NCI-H2107 (cell line): ENCODE measurements around the gene FAM78B.

Source experiments
- DNase-seq: peaks from one replicate; lab custom pipeline; 2025; lab: John Stamatoyannopoulos, UW

The FAM78B gene

GRCh38 chr1:166120281-166120680 lies 46.5 kb downstream of the FAM78B start:
- no peak for DNase-seq

DNA sequence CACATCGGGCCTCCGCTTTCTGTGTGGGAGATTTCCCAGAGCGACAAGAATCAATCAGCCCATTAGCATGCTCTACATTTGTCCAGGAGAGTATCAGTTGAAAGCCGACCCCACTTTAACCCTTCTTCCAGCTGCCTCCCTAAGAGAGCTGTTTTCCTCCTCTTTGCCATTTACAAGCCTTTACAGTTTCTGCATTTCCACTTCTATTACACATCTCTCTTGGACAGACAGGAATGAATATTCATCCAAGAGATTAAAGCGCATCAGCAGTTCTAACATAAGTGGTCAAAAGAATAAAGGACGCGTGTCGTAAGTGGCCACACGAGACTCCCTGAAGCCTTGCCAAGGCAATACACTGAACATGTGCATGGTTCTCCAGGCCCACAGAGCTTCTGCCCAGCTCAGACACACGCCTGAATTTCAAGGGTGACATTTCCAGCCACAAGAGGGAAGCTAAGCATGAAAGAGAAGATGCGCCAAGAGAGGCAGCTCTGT lies 47.3 kb downstream of the FAM78B start:
- DNase-seq = no peak

- no peak for DNase-seq
Observed at GRCh38 chr1:166117776-166118175, 49.0 kb downstream of the FAM78B start.

- no peak for DNase-seq
Observed at GRCh38 chr1:166116026-166116425, 50.8 kb downstream of the FAM78B start.

- DNase-seq = no peak
Observed at GRCh38 chr1:166114419-166114818, 52.4 kb downstream of the FAM78B start.

DNA sequence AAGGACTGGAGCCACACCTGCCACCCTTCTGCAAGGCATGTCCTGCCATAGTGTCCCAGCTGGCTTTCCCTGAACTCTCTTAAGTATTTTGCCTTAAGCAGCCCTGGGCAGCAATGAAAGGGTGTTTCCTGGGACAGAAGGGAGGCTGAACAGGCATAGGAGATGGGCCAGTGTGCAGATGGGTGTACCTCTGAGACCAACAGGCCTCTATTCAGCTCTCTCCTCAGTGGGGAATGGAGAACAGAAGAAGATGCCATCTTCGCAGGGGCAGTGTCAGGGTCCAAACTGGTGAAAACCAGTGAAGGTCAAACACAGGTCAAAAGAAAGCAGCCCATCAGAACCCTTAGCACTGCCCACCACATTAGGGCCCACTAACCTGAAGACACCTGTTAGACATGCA lies 53.2 kb downstream of the FAM78B start:
- DNase-seq = no peak

DNA sequence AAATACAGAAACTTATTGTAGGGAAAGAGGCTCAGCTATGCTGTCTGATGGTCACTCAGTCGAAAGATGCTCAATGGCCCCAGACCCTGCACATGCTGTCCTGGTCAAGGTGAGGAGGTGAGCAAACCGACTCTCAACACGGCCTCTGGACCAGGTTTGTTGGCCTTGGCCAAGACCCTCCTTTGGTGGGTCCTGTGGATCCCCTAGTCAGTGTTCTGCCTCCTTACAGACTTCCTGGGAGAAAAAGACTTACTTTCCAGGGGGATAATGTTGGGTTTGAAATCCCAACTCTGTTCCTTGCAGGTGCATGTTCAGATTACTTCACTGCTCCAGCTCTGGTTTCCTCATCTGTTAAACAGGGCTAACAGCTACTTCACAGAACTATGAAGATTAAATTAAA lies 53.8 kb downstream of the FAM78B start:
- no peak for DNase-seq

GRCh38 chr1:166112425-166112824 lies 54.4 kb downstream of the FAM78B start:
- DNase-seq = no peak

- DNase-seq = no peak
Observed at GRCh38 chr1:166111430-166111829, 55.4 kb downstream of the FAM78B start.

DNA sequence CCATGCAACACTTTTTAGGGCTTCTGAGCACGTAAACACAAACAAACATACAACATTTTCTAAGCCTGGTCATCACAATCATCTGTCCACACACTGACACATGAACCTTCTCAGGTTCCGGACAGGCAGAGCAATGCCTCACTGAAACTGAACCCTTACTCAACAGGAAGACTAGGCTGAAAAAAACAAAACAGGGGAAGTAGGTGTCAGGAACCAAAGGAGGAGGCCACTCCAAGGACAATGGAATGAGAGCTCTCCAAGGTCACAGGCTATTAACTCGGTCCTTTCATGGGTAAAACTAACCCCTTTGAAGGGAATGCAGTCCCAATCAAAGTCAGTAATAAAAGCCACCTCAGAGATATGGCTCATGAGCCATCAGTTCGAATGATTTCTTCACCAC lies 76.6 kb downstream of the FAM78B start:
- DNase-seq = no peak

- DNase-seq = no peak
Observed at GRCh38 chr1:166089804-166090203, 77.0 kb downstream of the FAM78B start.

- no peak for DNase-seq
Observed at GRCh38 chr1:166088572-166088955, 78.2 kb downstream of the FAM78B start.

GRCh38 chr1:166087734-166088571 lies 78.8 kb downstream of the FAM78B start:
- no peak for DNase-seq

DNA sequence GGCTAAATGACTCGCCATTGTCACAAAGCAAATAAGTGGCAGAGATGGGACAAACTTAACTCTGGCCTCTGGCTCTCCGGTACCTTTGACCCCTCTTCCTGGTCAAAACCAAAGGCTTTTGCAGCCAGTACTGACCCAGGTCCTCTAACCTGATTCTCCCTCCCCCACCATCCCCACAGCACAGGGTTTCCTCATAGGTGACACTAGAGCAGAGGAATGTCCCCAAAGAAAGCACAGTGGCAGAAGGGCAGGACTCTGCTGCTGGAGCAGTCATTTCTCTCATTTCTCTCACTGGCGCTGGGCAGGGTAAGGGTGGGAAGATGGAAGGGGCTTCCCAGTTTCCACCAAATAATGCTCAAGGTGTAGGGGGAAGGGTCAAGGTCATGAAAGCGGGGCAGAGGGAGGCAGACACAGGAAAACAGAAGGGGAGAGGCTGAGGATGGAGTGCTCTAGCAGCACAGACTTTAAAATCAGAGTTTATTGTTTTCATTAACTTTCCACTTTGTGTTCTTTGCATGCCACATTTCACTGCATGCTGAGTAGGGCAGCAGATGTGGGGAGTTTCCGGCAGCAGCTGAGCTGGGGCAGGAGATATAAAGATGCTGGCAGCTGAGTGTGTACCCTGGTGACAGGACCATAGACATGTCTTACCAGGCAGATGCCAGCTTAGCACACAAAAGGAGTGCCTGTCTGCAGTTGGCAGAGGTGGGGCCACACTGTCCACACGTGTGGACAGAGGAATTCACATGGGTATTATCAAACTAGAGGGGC lies 80.5 kb downstream of the FAM78B start:
- no peak for DNase-seq

- DNase-seq = no peak
Observed at GRCh38 chr1:166084613-166085012, 82.2 kb downstream of the FAM78B start.

GRCh38 chr1:166083887-166084286 lies 82.9 kb downstream of the FAM78B start:
- DNase-seq = no peak

- DNase-seq = no peak
Observed at GRCh38 chr1:166082601-166083000, 84.2 kb downstream of the FAM78B start.

DNA sequence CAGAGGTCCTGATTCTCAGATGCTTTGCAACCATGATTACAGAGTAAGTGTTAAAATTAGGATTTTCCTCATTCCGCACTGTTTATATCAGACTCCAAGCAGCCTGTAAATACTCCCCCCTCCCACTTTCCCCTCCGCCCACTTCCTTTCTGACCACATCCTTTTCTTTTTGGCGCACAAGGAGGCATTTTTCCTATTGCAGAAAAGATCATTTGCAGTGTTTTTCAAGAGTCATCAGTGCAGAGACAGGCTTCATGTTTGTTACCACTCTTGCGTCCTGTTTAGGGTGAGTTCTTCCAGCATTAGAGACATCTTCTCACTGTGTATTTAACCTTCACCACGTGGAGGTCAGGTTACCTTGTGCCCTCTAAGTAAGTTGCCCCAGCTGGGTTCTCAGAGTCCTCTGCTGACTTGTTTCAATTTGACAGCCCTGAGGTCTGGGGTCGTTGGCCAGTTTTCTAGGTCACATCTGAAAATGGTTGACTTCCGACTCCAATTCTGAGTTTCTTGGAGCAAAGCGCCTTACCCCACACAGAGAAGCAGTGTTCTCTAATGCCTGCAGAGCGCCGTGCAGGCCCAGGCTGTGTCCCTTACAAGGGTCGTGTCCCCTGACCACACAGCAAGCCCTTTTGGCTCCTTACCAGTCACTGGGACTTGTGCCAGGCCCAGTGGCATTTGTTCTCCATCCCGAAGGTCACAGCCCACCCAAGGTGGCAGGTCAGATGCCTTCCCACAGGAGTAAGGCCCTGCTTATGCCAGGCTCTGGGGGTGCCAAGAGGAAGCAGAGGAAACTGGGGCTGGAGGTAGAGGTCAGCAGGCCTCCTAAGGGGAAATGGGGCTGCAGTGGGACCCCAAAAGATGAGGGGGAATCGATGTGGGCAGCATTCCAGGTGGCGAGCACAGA lies 85.6 kb downstream of the FAM78B start:
- no peak for DNase-seq

DNA sequence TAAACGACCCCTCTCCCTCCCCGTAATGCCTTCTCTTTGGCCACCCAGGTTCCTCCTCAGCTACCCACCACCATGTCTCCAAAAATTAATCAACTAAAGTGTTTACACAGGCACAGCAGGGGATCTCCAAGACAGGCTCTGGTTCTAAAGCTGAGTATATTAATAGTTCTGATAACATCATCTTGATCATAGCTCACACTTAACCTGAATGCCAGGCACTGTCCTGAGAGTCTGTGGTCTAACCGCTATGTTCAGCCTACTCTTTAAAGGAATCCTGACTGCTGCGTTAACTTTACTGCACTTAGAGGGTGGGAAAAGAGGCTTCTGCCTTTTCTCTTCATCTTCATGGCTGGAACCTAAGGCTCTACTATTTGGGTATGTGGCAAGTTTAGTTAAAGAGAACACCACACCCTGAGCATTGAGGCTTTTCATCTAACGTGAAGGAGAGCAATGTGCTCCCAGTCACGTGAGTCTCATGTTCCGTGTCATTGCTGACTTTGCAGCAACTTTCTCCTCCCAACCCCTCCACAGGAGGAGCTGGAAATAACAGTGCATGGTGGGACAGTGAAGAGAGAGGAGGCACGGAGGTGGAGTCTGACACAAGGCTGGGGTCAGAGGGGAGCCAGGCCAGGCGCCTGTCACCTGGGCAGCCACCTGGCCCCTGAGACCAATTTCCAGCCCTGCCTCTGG lies 86.4 kb downstream of the FAM78B start:
- no peak for DNase-seq

GRCh38 chr1:166079276-166079675 lies 87.5 kb downstream of the FAM78B start:
- no peak for DNase-seq

- DNase-seq = no peak
Observed at GRCh38 chr1:166073489-166073888, 93.3 kb downstream of the FAM78B start.

GRCh38 chr1:166069390-166069789 lies 97.4 kb downstream of the FAM78B start:
- no peak for DNase-seq
